ENCODE results near the gene DYRK2. TPM values are rescaled to one million over a fixed set of nuclear protein-coding genes. Genes with fewer than 3 reads are reported as not detected.

Gene DYRK2
- total and polyA plus RNA-seq, 10 of the 15 experiments (the other 5 are each of a cell fraction or from before 2014, with no cell fraction given), result 3.1 to 35.9 (median 12.2) TPM

DNA sequence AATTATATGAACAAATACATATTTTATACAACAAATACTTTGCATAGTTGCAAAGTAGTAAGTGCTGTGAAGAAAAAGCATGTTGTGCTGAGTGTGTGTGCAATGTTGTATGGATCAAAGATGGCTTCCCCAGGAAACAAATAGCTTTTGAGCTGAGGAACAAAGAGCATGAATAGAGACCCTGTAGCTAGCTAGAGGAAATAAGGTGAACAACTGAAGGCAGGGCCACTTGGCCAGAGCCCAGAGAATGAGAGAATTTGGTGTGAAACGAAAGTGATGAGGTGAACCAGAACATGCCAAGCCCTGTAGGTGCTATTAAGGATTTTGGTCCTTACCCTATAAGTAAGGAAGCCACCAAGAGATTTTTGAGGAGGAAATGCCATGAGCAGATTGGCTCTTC is 17.1 kb downstream of the DYRK2 start (continued):
- TF ChIP-seq, protein P1, sequence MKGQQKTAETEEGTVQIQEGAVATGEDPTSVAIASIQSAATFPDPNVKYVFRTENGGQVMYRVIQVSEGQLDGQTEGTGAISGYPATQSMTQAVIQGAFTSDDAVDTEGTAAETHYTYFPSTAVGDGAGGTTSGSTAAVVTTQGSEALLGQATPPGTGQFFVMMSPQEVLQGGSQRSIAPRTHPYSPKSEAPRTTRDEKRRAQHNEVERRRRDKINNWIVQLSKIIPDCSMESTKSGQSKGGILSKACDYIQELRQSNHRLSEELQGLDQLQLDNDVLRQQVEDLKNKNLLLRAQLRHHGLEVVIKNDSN (IDR thresholded peaks at IDR 0.05; ENCODE audit: borderline replicate concordance, extremely low read length, insufficient read depth, low read depth, low read length), result no peak
- TF ChIP-seq, protein P2, sequence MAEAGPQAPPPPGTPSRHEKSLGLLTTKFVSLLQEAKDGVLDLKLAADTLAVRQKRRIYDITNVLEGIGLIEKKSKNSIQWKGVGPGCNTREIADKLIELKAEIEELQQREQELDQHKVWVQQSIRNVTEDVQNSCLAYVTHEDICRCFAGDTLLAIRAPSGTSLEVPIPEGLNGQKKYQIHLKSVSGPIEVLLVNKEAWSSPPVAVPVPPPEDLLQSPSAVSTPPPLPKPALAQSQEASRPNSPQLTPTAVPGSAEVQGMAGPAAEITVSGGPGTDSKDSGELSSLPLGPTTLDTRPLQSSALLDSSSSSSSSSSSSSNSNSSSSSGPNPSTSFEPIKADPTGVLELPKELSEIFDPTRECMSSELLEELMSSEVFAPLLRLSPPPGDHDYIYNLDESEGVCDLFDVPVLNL (IDR thresholded peaks at IDR 0.05; ENCODE audit: low read depth, low read length), result no peak
- TF ChIP-seq, protein P3, sequence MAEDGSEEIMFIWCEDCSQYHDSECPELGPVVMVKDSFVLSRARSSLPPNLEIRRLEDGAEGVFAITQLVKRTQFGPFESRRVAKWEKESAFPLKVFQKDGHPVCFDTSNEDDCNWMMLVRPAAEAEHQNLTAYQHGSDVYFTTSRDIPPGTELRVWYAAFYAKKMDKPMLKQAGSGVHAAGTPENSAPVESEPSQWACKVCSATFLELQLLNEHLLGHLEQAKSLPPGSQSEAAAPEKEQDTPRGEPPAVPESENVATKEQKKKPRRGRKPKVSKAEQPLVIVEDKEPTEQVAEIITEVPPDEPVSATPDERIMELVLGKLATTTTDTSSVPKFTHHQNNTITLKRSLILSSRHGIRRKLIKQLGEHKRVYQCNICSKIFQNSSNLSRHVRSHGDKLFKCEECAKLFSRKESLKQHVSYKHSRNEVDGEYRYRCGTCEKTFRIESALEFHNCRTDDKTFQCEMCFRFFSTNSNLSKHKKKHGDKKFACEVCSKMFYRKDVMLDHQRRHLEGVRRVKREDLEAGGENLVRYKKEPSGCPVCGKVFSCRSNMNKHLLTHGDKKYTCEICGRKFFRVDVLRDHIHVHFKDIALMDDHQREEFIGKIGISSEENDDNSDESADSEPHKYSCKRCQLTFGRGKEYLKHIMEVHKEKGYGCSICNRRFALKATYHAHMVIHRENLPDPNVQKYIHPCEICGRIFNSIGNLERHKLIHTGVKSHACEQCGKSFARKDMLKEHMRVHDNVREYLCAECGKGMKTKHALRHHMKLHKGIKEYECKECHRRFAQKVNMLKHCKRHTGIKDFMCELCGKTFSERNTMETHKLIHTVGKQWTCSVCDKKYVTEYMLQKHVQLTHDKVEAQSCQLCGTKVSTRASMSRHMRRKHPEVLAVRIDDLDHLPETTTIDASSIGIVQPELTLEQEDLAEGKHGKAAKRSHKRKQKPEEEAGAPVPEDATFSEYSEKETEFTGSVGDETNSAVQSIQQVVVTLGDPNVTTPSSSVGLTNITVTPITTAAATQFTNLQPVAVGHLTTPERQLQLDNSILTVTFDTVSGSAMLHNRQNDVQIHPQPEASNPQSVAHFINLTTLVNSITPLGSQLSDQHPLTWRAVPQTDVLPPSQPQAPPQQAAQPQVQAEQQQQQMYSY (CRISPR knock-in tag; IDR thresholded peaks at IDR 0.05), result no peak
- TF ChIP-seq SREBF2 (IDR thresholded peaks at IDR 0.05; ENCODE audit: low read length) (no peak), SUZ12 (IDR thresholded peaks at IDR 0.05; ENCODE audit: unreplicated experiment) (no peak)

DNA sequence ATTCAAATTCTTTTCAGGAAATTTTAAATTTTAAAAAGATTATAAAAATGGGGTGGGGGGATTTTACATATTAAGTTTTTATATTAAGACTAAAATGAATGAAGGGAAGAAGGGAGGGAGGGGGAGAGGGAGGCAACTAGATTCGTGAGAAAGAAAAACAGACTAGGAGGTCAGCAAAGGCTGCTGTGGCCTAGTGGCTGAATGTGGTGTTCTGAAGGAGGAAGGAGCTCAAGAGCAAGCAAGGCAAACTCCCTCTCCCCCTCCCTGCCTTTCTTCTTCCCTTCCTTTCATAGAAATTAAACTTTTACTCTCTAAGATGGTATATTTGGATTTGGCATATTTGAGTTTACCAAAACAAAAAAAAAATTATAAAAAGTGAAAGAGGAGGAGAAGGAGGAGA is 18.1 kb downstream of the DYRK2 start:
- Histone ChIP-seq H3K4me3 (no peak overlapping the region), H3K4me2 (ENCODE audit: control insufficient read depth, insufficient read depth) (no peak overlapping the region), H3K79me2 (ENCODE audit: control insufficient read depth, insufficient read depth, low read length) (no peaks in the 10 kb centered on the region; the same call in 1 of the 2 replicates), H2AFZ (ENCODE audit: control insufficient read depth, low read depth, low read length) (no peak overlapping the region), H3K36me3 (ENCODE audit: control insufficient read depth in 2 of 2, insufficient read depth in 2 of 2, low read length in 1 of 2) (no peaks in the 10 kb centered on the region), H4K20me1 (ENCODE audit: control insufficient read depth, insufficient read depth) (no peaks in the 10 kb centered on the region), H3K9ac (ENCODE audit: control insufficient read depth, insufficient read depth, low read length) (no peak overlapping the region), H3K4me1 (ENCODE audit: control insufficient read depth, insufficient read depth, low read length) (no peaks in the 10 kb centered on the region), H3K27me3 (replicated peaks in 1 of 2; ENCODE audit: control insufficient read depth in 2 of 2, insufficient read depth in 2 of 2, low read length in 1 of 2) (no peaks in the 10 kb centered on the region), H3K9me3 (replicated peaks; ENCODE audit: control insufficient read depth, insufficient read depth, low read length) (no peaks in the 10 kb centered on the region), H3K27ac (ENCODE audit: control insufficient read depth, insufficient read depth) (no peak overlapping the region)
- no peak for TF ChIP-seq RBBP5 (conservative IDR thresholded peaks at IDR 0.05)
- no peak for TF ChIP-seq ZZZ3 (IDR thresholded peaks at IDR 0.05; ENCODE audit: control insufficient read depth, insufficient read length, low read depth)
- no peak for TF ChIP-seq MTA2 (IDR thresholded peaks at IDR 0.05; ENCODE audit: low read depth)
- no peak for TF ChIP-seq EZH2 (IDR thresholded peaks at IDR 0.05; ENCODE audit: borderline replicate concordance, control insufficient read depth, low read depth, low read length)
- no peak for TF ChIP-seq LARP7 (IDR thresholded peaks at IDR 0.05)
- intact Hi-C loops (cut with micrococcal nuclease; ENCODE audit: unreplicated experiment) (no loop called here), in situ Hi-C loops (cut with MboI) (no loop called here)
- SMC1A ChIA-PET (ENCODE audit: uncharacterized antibody, unreplicated experiment), result no interaction called here
- POLR2A ChIA-PET, result no interaction called here
- FAIRE-seq (no peak), DNase-seq (ENCODE audit: low read depth, low spot score) (no peak), ATAC-seq (no peak)
- 42% methylated on average over 1 of the region's 1 CpG for WGBS (ENCODE audit: insufficient coverage, insufficient replicate concordance, low lambda C conversion rate, missing lambda C conversion rate)
- BruUV-seq (replicated peaks), result no TSS peak
- CTCF ChIA-PET, result no interaction called here
- RAD21 ChIA-PET (ENCODE audit: unreplicated experiment), result no interaction called here
